BJ (cell line): ENCODE data around the gene MET. TPM values are rescaled to one million over a fixed set of nuclear protein-coding genes. Genes with fewer than 3 reads are reported as not detected.

Experiments used
- CTCF ChIA-PET: fragments of 350-600 bp; formaldehyde crosslinking; extraction: SDS; loops from one replicate; lab custom pipeline; 2021; ENCODE audit warnings: antibody characterized with exemption, inconsistent platforms; lab: Yijun Ruan, JAX
- POLR2A ChIA-PET: fragments of 300-600 bp; sonication (Branson Sonifier 250); formaldehyde crosslinking; extraction: SDS; loops from one replicate; lab custom pipeline; 2021; ENCODE audit warnings: antibody characterized with exemption; lab: Charles Lee
- DNase-seq: peaks from one replicate; pipeline ENCODE4 v3.0.0-alpha.2; 2011; ENCODE audit warnings: low read depth
- H3K27me3 ChIP-seq: 2 replicates; pipeline ENCODE4 v1.6.0; 2011; ENCODE audit warnings: low read length; ENCODE audit not compliant: control insufficient read depth, insufficient read depth
- H3K36me3 ChIP-seq: 2 replicates; pipeline ENCODE4 v1.5.1; 2011; ENCODE audit warnings: low read length; ENCODE audit not compliant: control insufficient read depth, insufficient read depth
- H3K4me3 ChIP-seq: 2 replicates; pipeline ENCODE4 v1.5.1; 2011; ENCODE audit warnings: low read depth, mild to moderate bottlenecking, control low read depth, low read length
- polyA plus RNA-seq: library from polyadenylated mRNA; depleted of rRNA; stranded (reverse); fragments of >200 nt; gene quantifications from 2 replicates; pipeline ENCODE4 v1.2.3, GENCODE V29; 2011
- TF ChIP-seq, protein P1 (sequence below): IDR thresholded peaks from 2 replicates; pipeline ENCODE4 v1.5.1; 2011; ENCODE audit warnings: low read depth, mild to moderate bottlenecking, control low read depth, inconsistent platforms, low read length, moderate library complexity; ENCODE audit not compliant: insufficient read depth

Gene MET
- polyA plus RNA-seq, 1 experiment, result 68.3 TPM

DNA sequence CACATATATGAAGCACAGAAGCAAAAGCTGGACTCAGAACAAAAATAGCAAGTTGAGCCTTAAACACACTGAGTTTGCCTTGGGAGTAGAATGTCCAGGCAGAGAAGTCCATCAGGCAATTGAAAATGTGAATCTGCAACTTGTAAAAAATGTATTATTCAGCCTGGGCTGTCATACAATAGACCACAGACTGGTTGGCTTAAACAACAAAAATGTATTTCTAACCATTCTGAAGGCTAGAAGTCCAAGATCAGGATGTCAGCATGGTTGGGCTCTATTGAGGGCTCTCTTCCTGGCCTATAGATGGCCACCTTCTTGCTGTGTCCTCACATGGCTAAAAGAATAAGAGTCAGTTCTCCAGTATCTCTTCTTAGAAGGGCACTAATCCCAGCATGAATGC, 113.8 kb downstream of the MET start:
- ChIA-PET POLR2A (no interaction called here), CTCF (interaction anchor here (1.0 to 2.2 kb wide), 4 partner anchors 18 to 195 kb away, joined by 3 to 11 read pairs (median 4); partner anchors contain the start of gene MET)
- TF ChIP-seq, protein P1, sequence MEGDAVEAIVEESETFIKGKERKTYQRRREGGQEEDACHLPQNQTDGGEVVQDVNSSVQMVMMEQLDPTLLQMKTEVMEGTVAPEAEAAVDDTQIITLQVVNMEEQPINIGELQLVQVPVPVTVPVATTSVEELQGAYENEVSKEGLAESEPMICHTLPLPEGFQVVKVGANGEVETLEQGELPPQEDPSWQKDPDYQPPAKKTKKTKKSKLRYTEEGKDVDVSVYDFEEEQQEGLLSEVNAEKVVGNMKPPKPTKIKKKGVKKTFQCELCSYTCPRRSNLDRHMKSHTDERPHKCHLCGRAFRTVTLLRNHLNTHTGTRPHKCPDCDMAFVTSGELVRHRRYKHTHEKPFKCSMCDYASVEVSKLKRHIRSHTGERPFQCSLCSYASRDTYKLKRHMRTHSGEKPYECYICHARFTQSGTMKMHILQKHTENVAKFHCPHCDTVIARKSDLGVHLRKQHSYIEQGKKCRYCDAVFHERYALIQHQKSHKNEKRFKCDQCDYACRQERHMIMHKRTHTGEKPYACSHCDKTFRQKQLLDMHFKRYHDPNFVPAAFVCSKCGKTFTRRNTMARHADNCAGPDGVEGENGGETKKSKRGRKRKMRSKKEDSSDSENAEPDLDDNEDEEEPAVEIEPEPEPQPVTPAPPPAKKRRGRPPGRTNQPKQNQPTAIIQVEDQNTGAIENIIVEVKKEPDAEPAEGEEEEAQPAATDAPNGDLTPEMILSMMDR, result no peak
- no peaks in the 10 kb centered on the region for H3K36me3 ChIP-seq
- H3K27me3 ChIP-seq, result no peaks in the 10 kb centered on the region
- H3K4me3 ChIP-seq, result no peak overlapping the region
- DNase-seq, result no peak

DNA sequence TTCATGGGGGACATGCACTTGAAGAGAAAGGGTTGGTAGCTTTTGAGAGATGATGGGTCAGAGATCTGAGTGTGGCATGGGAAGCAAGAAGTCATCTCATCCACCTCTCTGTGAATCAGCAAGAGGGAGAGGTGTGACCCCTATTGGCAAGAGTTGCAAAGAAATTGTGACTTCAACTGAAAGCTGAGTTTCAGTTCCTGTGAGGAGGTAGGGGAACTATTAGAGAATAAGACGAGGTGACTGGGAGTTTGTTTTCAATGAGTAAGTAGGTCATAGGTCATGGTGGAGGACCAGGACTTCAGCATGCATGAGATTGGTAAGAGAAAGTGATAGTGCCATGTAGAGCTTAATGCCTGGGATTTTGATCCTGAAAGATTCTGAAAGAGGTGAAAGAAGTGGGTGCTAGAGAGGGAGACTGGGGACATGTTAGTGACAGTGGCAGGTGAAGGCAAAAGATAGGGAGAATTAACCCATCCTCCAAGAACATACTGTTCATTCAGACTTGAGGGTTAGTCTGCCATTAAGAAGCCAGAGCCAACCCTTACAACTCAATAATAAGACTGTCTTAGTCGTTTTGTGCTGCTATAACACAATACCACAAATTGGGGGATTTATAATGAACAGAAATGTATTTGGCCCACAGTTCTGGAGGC, 114.9 kb downstream of the MET start:
- TF ChIP-seq, protein P1, result peak; percentile 26
- Histone ChIP-seq H3K27me3 (no peaks in the 10 kb centered on the region), H3K36me3 (no peaks in the 10 kb centered on the region), H3K4me3 (no peak overlapping the region)
- ChIA-PET CTCF (interaction anchor here (1.0 to 2.2 kb wide), 7 partner anchors 15 to 199 kb away, joined by 3 to 11 read pairs (median 4); partner anchors contain the start of gene MET), POLR2A (no interaction called here)
- DNase-seq, result no peak

DNA sequence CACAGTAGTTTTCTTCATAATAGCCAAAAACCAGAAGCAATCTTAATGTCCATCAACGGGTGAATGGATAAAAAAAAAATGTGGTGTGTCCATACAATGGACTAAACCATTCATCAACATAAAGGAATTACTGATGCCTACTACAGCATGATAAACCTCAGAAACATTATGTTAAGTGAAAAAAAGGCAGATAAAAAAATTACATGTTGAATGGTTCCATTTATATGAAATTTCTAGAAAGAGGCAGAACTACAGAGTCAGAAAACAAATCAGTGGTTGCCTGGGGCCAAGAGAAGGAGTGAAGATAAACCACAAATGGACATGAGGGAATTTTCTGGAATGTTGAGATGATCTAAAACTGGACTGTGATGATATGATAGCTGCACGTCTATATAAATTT, 115.9 kb downstream of the MET start:
- no peaks in the 10 kb centered on the region for H3K27me3 ChIP-seq
- ChIA-PET POLR2A (no interaction called here), CTCF (interaction anchor here (1.0 to 1.5 kb wide), 3 partner anchors 14 to 117 kb away, joined by 3 to 4 read pairs (median 3); no protein-coding TSS in a partner anchor)
- no peak overlapping the region for H3K4me3 ChIP-seq
- TF ChIP-seq, protein P1, result no peak
- H3K36me3 ChIP-seq, result no peaks in the 10 kb centered on the region
- DNase-seq, result no peak

DNA sequence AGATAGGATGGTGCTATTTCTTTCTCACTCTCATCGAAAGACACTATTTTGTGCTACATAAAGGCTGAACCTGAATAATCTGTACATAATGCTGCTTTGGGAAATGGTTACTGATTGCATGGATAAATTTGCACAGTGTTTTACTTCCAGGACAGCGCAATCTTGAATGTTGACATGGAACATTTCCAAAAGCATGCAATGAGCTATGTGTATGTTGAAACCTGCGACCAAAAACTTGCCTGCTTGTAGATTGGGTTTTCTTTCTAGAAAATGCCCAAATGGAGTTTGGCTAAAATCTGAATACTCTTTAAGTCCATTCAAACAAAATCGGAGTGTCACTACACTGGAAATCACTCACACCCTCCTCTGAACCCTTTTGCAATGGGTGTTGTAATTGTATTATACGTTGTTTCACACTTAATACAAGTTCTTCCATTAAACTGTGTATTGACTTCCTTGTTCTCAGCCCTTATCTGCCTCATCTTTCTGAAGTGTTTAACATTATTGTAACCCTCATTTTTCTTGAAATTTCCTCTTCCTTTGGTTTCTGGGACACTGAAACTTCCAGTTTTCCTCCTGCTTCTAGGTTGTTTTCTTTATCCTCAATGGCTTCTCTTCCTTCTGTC, 116.7 kb downstream of the MET start:
- POLR2A ChIA-PET, result no interaction called here
- H3K4me3 ChIP-seq, result no peak overlapping the region
- DNase-seq, result no peak
- CTCF ChIA-PET, result interaction anchor here (1.0 to 1.5 kb wide), 2 partner anchors 14 to 118 kb away, joined by 3 read pairs; no protein-coding TSS in a partner anchor
- TF ChIP-seq, protein P1, result no peak
- no peaks in the 10 kb centered on the region for H3K27me3 ChIP-seq
- H3K36me3 ChIP-seq, result no peaks in the 10 kb centered on the region

- CTCF ChIA-PET, result interaction anchor here (0.7 kb wide), 1 partner anchor 194 kb away, joined by 3 read pairs; no protein-coding TSS in a partner anchor
- H3K36me3 ChIP-seq, result no peaks in the 10 kb centered on the region
- DNase-seq, result no peak
- no peak overlapping the region for H3K4me3 ChIP-seq
- POLR2A ChIA-PET, result no interaction called here
- TF ChIP-seq, protein P1, result no peak
- H3K27me3 ChIP-seq, result no peaks in the 10 kb centered on the region
Observed at GRCh38 chr7:116790025-116790424, 118.0 kb downstream of the MET start.
